ENCODE measurements around the gene GABPB2.

DNA sequence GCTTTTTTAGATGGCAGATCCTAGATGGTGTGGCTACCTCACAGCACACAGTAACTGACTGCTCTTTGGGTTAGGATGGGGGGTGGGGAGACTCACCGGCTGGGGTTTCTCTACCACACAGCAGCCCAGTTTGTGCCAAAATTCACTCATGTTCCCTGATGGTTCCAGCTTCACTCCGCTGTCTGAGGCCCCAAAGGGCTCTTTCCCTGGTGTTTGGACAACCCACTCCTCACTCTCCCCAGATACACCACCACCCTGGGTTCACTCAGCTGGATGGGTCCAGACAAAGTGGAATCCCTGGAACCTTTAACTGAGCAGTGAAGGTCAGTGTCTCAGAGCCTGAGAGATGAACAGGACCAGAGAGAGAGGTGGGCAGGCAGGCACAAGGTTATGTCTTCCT is 15.0 kb upstream of the GABPB2 start:
- TF ChIP-seq, protein P1, sequence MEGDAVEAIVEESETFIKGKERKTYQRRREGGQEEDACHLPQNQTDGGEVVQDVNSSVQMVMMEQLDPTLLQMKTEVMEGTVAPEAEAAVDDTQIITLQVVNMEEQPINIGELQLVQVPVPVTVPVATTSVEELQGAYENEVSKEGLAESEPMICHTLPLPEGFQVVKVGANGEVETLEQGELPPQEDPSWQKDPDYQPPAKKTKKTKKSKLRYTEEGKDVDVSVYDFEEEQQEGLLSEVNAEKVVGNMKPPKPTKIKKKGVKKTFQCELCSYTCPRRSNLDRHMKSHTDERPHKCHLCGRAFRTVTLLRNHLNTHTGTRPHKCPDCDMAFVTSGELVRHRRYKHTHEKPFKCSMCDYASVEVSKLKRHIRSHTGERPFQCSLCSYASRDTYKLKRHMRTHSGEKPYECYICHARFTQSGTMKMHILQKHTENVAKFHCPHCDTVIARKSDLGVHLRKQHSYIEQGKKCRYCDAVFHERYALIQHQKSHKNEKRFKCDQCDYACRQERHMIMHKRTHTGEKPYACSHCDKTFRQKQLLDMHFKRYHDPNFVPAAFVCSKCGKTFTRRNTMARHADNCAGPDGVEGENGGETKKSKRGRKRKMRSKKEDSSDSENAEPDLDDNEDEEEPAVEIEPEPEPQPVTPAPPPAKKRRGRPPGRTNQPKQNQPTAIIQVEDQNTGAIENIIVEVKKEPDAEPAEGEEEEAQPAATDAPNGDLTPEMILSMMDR (conservative IDR thresholded peaks at IDR 0.05; ENCODE audit: low read depth in 2 of 2), result no peak
- TF ChIP-seq ZNF331 (CRISPR knock-in tag; IDR thresholded peaks at IDR 0.05; ENCODE audit: low read depth), result no peak
- TF ChIP-seq, protein P2, sequence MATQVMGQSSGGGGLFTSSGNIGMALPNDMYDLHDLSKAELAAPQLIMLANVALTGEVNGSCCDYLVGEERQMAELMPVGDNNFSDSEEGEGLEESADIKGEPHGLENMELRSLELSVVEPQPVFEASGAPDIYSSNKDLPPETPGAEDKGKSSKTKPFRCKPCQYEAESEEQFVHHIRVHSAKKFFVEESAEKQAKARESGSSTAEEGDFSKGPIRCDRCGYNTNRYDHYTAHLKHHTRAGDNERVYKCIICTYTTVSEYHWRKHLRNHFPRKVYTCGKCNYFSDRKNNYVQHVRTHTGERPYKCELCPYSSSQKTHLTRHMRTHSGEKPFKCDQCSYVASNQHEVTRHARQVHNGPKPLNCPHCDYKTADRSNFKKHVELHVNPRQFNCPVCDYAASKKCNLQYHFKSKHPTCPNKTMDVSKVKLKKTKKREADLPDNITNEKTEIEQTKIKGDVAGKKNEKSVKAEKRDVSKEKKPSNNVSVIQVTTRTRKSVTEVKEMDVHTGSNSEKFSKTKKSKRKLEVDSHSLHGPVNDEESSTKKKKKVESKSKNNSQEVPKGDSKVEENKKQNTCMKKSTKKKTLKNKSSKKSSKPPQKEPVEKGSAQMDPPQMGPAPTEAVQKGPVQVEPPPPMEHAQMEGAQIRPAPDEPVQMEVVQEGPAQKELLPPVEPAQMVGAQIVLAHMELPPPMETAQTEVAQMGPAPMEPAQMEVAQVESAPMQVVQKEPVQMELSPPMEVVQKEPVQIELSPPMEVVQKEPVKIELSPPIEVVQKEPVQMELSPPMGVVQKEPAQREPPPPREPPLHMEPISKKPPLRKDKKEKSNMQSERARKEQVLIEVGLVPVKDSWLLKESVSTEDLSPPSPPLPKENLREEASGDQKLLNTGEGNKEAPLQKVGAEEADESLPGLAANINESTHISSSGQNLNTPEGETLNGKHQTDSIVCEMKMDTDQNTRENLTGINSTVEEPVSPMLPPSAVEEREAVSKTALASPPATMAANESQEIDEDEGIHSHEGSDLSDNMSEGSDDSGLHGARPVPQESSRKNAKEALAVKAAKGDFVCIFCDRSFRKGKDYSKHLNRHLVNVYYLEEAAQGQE (IDR thresholded peaks at IDR 0.05; ENCODE audit: unreplicated experiment), result no peak
- TF ChIP-seq CREB1 (CRISPR knock-in tag; IDR thresholded peaks at IDR 0.05; ENCODE audit: low read depth), result no peak

Data from GM23338 (cell line).